ENCODE results near the gene OR6A2.

The OR6A2 gene

GRCh38 chr11:6828103-6828502, 28.6 kb upstream of the OR6A2 start:
- no peak for DNase-seq (ENCODE audit: low read depth)
- no peak overlapping the region for H3K4me3 ChIP-seq (ENCODE audit: control insufficient read depth, low read depth, low read length)
- no peak for TF ChIP-seq CTCF (conservative IDR thresholded peaks at IDR 0.05; ENCODE audit: control insufficient read depth, insufficient read depth, low read depth, low read length)

- peak; percentile 44 for DNase-seq (ENCODE audit: low read depth)
- no peak for TF ChIP-seq CTCF (conservative IDR thresholded peaks at IDR 0.05; ENCODE audit: control insufficient read depth, insufficient read depth, low read depth, low read length)
- no peak overlapping the region for H3K4me3 ChIP-seq (ENCODE audit: control insufficient read depth, low read depth, low read length)
These were observed 25.8 kb upstream of the OR6A2 start for GRCh38 chr11:6825231-6825744.

- DNase-seq (ENCODE audit: low read depth) = no peak
- no peak overlapping the region for H3K4me3 ChIP-seq (ENCODE audit: control insufficient read depth, low read depth, low read length)
- TF ChIP-seq CTCF (conservative IDR thresholded peaks at IDR 0.05; ENCODE audit: control insufficient read depth, insufficient read depth, low read depth, low read length) = no peak
These were observed 24.8 kb upstream of the OR6A2 start for GRCh38 chr11:6824136-6824823.

- H3K4me3 ChIP-seq (ENCODE audit: control insufficient read depth, low read depth, low read length) = no peak overlapping the region
- TF ChIP-seq CTCF (conservative IDR thresholded peaks at IDR 0.05; ENCODE audit: control insufficient read depth, insufficient read depth, low read depth, low read length) = no peak
These were observed 19.5 kb upstream of the OR6A2 start for GRCh38 chr11:6818967-6819366.

GRCh38 chr11:6817694-6818093, 18.2 kb upstream of the OR6A2 start:
- no peak overlapping the region for H3K4me3 ChIP-seq (ENCODE audit: control insufficient read depth, low read depth, low read length)
- no peak for DNase-seq (ENCODE audit: low read depth)
- no peak for TF ChIP-seq CTCF (conservative IDR thresholded peaks at IDR 0.05; ENCODE audit: control insufficient read depth, insufficient read depth, low read depth, low read length)

More at GRCh38 chr11:6818967-6819366, 19.5 kb upstream of the OR6A2 start:
- no peak for DNase-seq (ENCODE audit: low read depth)

GRCh38 chr11:6813656-6814055, 14.2 kb upstream of the OR6A2 start:
- no peak for DNase-seq (ENCODE audit: low read depth)
- H3K4me3 ChIP-seq (ENCODE audit: control insufficient read depth, low read depth, low read length) = no peak overlapping the region
- no peak for TF ChIP-seq CTCF (conservative IDR thresholded peaks at IDR 0.05; ENCODE audit: control insufficient read depth, insufficient read depth, low read depth, low read length)

All from fibroblast of mammary gland (primary cell).